GM19240 (cell line): ENCODE data around the gene SF3A1.
A peak's percentile ranks its signal among the peaks of the same experiment; 100 is the strongest.

Experiments used
- DNase-seq: peaks from one replicate; pipeline ENCODE4 v3.0.0; 2011; ENCODE audit warnings: low spot score; ENCODE audit not compliant: insufficient read length

The SF3A1 gene

GRCh38 chr22:30305906-30306626 is 50.6 kb downstream of the SF3A1 start:
- DNase-seq: no peak

GRCh38 chr22:30305519-30305905 is 51.2 kb downstream of the SF3A1 start:
- peak; percentile 53 for DNase-seq

GRCh38 chr22:30304495-30305244 is 52.0 kb downstream of the SF3A1 start:
- DNase-seq: no peak

- DNase-seq: no peak
These were observed 53.9 kb downstream of the SF3A1 start for GRCh38 chr22:30302810-30303138.

GRCh38 chr22:30301995-30302809 is 54.5 kb downstream of the SF3A1 start:
- DNase-seq: no peak

- no peak for DNase-seq
These were observed 57.4 kb downstream of the SF3A1 start for GRCh38 chr22:30299322-30299721.

- no peak for DNase-seq
These were observed 58.5 kb downstream of the SF3A1 start for GRCh38 chr22:30297991-30298701.

GRCh38 chr22:30297276-30297990 is 59.3 kb downstream of the SF3A1 start:
- no peak for DNase-seq

GRCh38 chr22:30296833-30297232 is 59.9 kb downstream of the SF3A1 start:
- DNase-seq: no peak

GRCh38 chr22:30296324-30296723 is 60.4 kb downstream of the SF3A1 start:
- DNase-seq: no peak

- DNase-seq: no peak
These were observed 61.1 kb downstream of the SF3A1 start for GRCh38 chr22:30295576-30295975.

- DNase-seq: no peak
These were observed 61.9 kb downstream of the SF3A1 start for GRCh38 chr22:30294830-30295229.

- DNase-seq: no peak
These were observed 62.6 kb downstream of the SF3A1 start for GRCh38 chr22:30294066-30294465.

- DNase-seq: no peak
These were observed 63.7 kb downstream of the SF3A1 start for GRCh38 chr22:30293026-30293425.

GRCh38 chr22:30292069-30292970 is 64.4 kb downstream of the SF3A1 start:
- DNase-seq: no peak

- DNase-seq: no peak
These were observed 65.4 kb downstream of the SF3A1 start for GRCh38 chr22:30291058-30291892.

GRCh38 chr22:30290342-30291057 is 66.2 kb downstream of the SF3A1 start:
- DNase-seq: no peak

- DNase-seq: no peak
These were observed 66.7 kb downstream of the SF3A1 start for GRCh38 chr22:30289980-30290313.
